IMR-90 (cell line): ENCODE measurements around the gene PROZ. TPM values are rescaled to one million over a fixed set of nuclear protein-coding genes. Genes with fewer than 3 reads are reported as not detected.

Experiments
- ATAC-seq: fragments of 200-7000 bp; cut with Tn5 transposase; 2 replicates; pipeline ENCODE4 v1.9.1; 2020; ENCODE audit warnings: low read depth, mild to moderate bottlenecking, moderate library complexity
- BruUV-seq: library from RNA; stranded (reverse); fragments of 400-500 nt; replicated peaks from 2 replicates; lab custom pipeline; 2021; lab: Mats Ljungman, UMichigan
- CTCF ChIA-PET: fragments of 300-600 bp; formaldehyde crosslinking; extraction: SDS; loops from one replicate; lab custom pipeline; 2021; ENCODE audit warnings: antibody characterized with exemption; lab: Yijun Ruan, JAX
- POLR2A ChIA-PET: fragments of 300-600 bp; sonication (Branson Sonifier 250); formaldehyde crosslinking; loops from one replicate; lab custom pipeline; 2022; ENCODE audit warnings: antibody characterized with exemption; ENCODE audit not compliant: unreplicated experiment; lab: Charles Lee
- DNase-seq: peaks from one replicate; pipeline ENCODE4 v3.0.0; 2013
- H2AFZ ChIP-seq: replicated peaks from 2 replicates; pipeline ENCODE3; 2013; ENCODE audit warnings: low read length, mild to moderate bottlenecking; ENCODE audit not compliant: poor library complexity
- H2AK5ac ChIP-seq: 2 replicates; pipeline ENCODE4 v1.6.1; 2013; ENCODE audit warnings: low read depth, low read length, inconsistent platforms
- H2AK9ac ChIP-seq: replicated peaks from 2 replicates; pipeline ENCODE3; 2013; ENCODE audit warnings: mild to moderate bottlenecking, low read depth, low read length, moderate library complexity; ENCODE audit not compliant: poor library complexity
- H2BK120ac ChIP-seq: 2 replicates; pipeline ENCODE4 v1.6.1; 2013; ENCODE audit warnings: low read depth, low read length, inconsistent platforms
- H2BK15ac ChIP-seq: 3 replicates; pipeline ENCODE4 v1.6.1; 2013; ENCODE audit warnings: low read depth, low read length, inconsistent platforms
- H2BK20ac ChIP-seq: 2 replicates; pipeline ENCODE4 v1.6.1; 2013; ENCODE audit warnings: low read depth, mild to moderate bottlenecking, inconsistent platforms, low read length, moderate library complexity
- H2BK5ac ChIP-seq: 2 replicates; pipeline ENCODE4 v1.6.1; 2013; ENCODE audit warnings: mild to moderate bottlenecking, low read depth, low read length, inconsistent platforms; ENCODE audit not compliant: poor library complexity, severe bottlenecking
- H3K14ac ChIP-seq: replicated peaks from 2 replicates; pipeline ENCODE4 v1.6.1; 2013; ENCODE audit warnings: low read depth, low read length, inconsistent platforms
- H3K18ac ChIP-seq: 2 replicates; pipeline ENCODE4 v1.6.1; 2013; ENCODE audit warnings: low read depth, low read length, control low read depth
- H3K23ac ChIP-seq: 2 replicates; pipeline ENCODE4 v1.6.1; 2013; ENCODE audit warnings: low read depth, low read length, inconsistent platforms
- H3K27ac ChIP-seq: 2 replicates; pipeline ENCODE4 v1.5.1; 2013; ENCODE audit warnings: mild to moderate bottlenecking, control low read depth, low read length; ENCODE audit not compliant: insufficient read depth
- H3K27me3 ChIP-seq: 2 replicates; pipeline ENCODE4 v1.6.1; 2013; ENCODE audit warnings: low read length; ENCODE audit not compliant: control insufficient read depth, insufficient read depth
- H3K36me3 ChIP-seq: 2 replicates; pipeline ENCODE4 v1.6.1; 2013; ENCODE audit warnings: low read length, mixed read lengths; ENCODE audit not compliant: control insufficient read depth, insufficient read depth
- H3K4ac ChIP-seq: 2 replicates; pipeline ENCODE4 v1.6.1; 2013; ENCODE audit warnings: low read depth, low read length, inconsistent platforms
- H3K4me1 ChIP-seq: 2 replicates; pipeline ENCODE4 v1.6.1; 2013; ENCODE audit warnings: low read length, mixed read lengths; ENCODE audit not compliant: control insufficient read depth, insufficient read depth
- H3K4me2 ChIP-seq: 2 replicates; pipeline ENCODE4 v1.6.1; 2013; ENCODE audit warnings: low read depth, mild to moderate bottlenecking, control low read depth, low read length, moderate library complexity
- H3K4me3 ChIP-seq: 2 replicates; pipeline ENCODE4 v1.5.1; 2013; ENCODE audit warnings: low read depth, mild to moderate bottlenecking, control low read depth, low read length, moderate library complexity; ENCODE audit not compliant: insufficient read depth
- H3K56ac ChIP-seq: 2 replicates; pipeline ENCODE4 v1.6.1; 2013; ENCODE audit warnings: low read length, inconsistent platforms; ENCODE audit not compliant: insufficient read depth; ENCODE audit errors: extremely low read depth
- H3K79me1 ChIP-seq, 2 experiments: 2 replicates each; pipeline ENCODE4 v1.6.1; 2013; ENCODE audit warnings: low read length in 2 of 2, inconsistent platforms in 1 of 2, low read depth in 1 of 2
- H3K9ac ChIP-seq: 2 replicates; pipeline ENCODE4 v1.6.1; 2013; ENCODE audit warnings: low read depth, low read length, control low read depth
- H3K9me1 ChIP-seq: 2 replicates; pipeline ENCODE4 v1.6.1; 2013; ENCODE audit warnings: low read length, inconsistent platforms; ENCODE audit not compliant: insufficient read depth
- H3K9me3 ChIP-seq: 2 replicates; pipeline ENCODE4 v1.6.1; 2013; ENCODE audit warnings: low read length; ENCODE audit not compliant: control insufficient read depth, insufficient read depth
- H4K20me1 ChIP-seq: 2 replicates; pipeline ENCODE4 v1.6.1; 2013; ENCODE audit warnings: low read length, inconsistent platforms; ENCODE audit not compliant: insufficient read depth
- H4K5ac ChIP-seq: 2 replicates; pipeline ENCODE4 v1.6.1; 2013; ENCODE audit warnings: mild to moderate bottlenecking, low read depth, low read length, control low read depth
- H4K8ac ChIP-seq, 2 experiments: 2 replicates each; pipeline ENCODE4 v1.6.1; 2013; ENCODE audit warnings: low read depth in 2 of 2, low read length in 2 of 2, control low read depth in 1 of 2, inconsistent platforms in 1 of 2
- H4K91ac ChIP-seq: 2 replicates; pipeline ENCODE4 v1.6.1; 2013; ENCODE audit warnings: low read depth, low read length, inconsistent platforms; ENCODE audit not compliant: insufficient read depth
- CEBPB ChIP-seq: IDR thresholded peaks from 2 replicates; pipeline ENCODE4 v1.6.1; 2012; ENCODE audit warnings: low read depth, low read length, improper control_type of control experiment
- CHD1 ChIP-seq: IDR thresholded peaks from 2 replicates; pipeline ENCODE4 v1.6.1; 2012; ENCODE audit warnings: low read depth, low read length, improper control_type of control experiment
- FOS ChIP-seq: fragments of 150-350 bp; IDR thresholded peaks from 2 replicates; pipeline ENCODE4 v1.6.1; 2016; ENCODE audit warnings: low read depth, low read length
- MXI1 ChIP-seq: IDR thresholded peaks from 2 replicates; pipeline ENCODE4 v1.6.1; 2012; ENCODE audit warnings: low read depth, mild to moderate bottlenecking, low read length, moderate library complexity, borderline replicate concordance
- NFE2L2 ChIP-seq: fragments of 150-350 bp; IDR thresholded peaks from 2 replicates; pipeline ENCODE4 v1.6.1; 2016; ENCODE audit warnings: low read depth, mild to moderate bottlenecking, low read length
- POLR2A ChIP-seq: IDR thresholded peaks from 2 replicates; pipeline ENCODE4 v1.6.1; 2012; ENCODE audit warnings: mild to moderate bottlenecking, low read depth, low read length
- RAD21 ChIP-seq: IDR thresholded peaks from 2 replicates; pipeline ENCODE4 v1.6.1; 2012; ENCODE audit warnings: low read length, improper control_type of control experiment
- RCOR1 ChIP-seq: IDR thresholded peaks from 2 replicates; pipeline ENCODE4 v1.6.1; 2012; ENCODE audit warnings: mild to moderate bottlenecking, low read length, improper control_type of control experiment; ENCODE audit not compliant: insufficient replicate concordance
- RFX5 ChIP-seq: IDR thresholded peaks from 2 replicates; pipeline ENCODE4 v1.8.0; 2012; ENCODE audit warnings: low read depth, mild to moderate bottlenecking, low read length, moderate library complexity
- SMC3 ChIP-seq: fragments of 150-350 bp; IDR thresholded peaks from 2 replicates; pipeline ENCODE4 v1.6.1; 2016; ENCODE audit warnings: low read depth, mild to moderate bottlenecking, antibody characterized with exemption, low read length, moderate library complexity
- WGBS, 2 experiments: methylation state at CpG; one replicate each; pipeline versions ENCODE4 v1.1.5 to v1.1.7; 2013; ENCODE audit warnings: missing lambda C conversion rate in 2 of 2; ENCODE audit not compliant: insufficient read length in 1 of 2; ENCODE audit errors: extremely low coverage in 2 of 2; 5-methylcytosine and 5-hydroxymethylcytosine counted together
- dilution Hi-C: fragments of 300-500 bp; cut with HindIII; formaldehyde crosslinking; loops from one replicate; pipeline ENCODE4 v1.14.3; 2018; ENCODE audit warnings: low sequenced_read_pairs; ENCODE audit not compliant: unreplicated experiment
- in situ Hi-C: fragments of 300-500 bp; cut with MboI; formaldehyde crosslinking; loops from 3 replicates; pipeline ENCODE4 v1.14.3; 2019; ENCODE audit warnings: low sequenced_read_pairs, inconsistent platforms, mixed read lengths
- intact Hi-C: fragments of 100-400 bp; cut with micrococcal nuclease; formaldehyde crosslinking; loops from 2 replicates; pipeline ENCODE4 v1.10.0; 2022
- polyA plus RNA-seq, 3 experiments: library from polyadenylated mRNA; depleted of rRNA; stranded (reverse); fragments of >200 nt; gene quantifications; 2 replicates each; pipeline ENCODE4 v1.2.3, GENCODE V29; 2012; ENCODE audit warnings: low replicate concordance in 1 of 3
- total RNA-seq: library from RNA; depleted of rRNA; stranded (reverse); fragments of >200 nt; gene quantifications from 2 replicates; pipeline ENCODE4 v1.2.3, GENCODE V29; 2012
- TF ChIP-seq, protein P1 (sequence below): fragments of 150-350 bp; IDR thresholded peaks from 2 replicates; pipeline ENCODE4 v1.6.1; 2016; ENCODE audit warnings: low read depth, mild to moderate bottlenecking, low read length, moderate library complexity, borderline replicate concordance

The PROZ gene
- total and polyA plus RNA-seq, 2 of the 4 experiments (the other 2 are of a cell fraction), result not detected

- Histone ChIP-seq H3K4ac (no peak overlapping the region), H4K91ac (no peak overlapping the region), H3K9ac (no peak overlapping the region), H4K5ac (no peak overlapping the region), H2AFZ (no peak overlapping the region), H3K27ac (no peak overlapping the region), H2BK120ac (no peak overlapping the region), H3K36me3 (peaks cover 2% of the 10 kb centered on the region; the same call in 1 of the 2 replicates), H4K20me1 (no peaks in the 10 kb centered on the region), H2AK9ac (no peak overlapping the region), H2AK5ac (no peak overlapping the region; the same call in 1 of the 2 replicates), H3K4me2 (no peak overlapping the region), H3K23ac (0 out of 2 replicates have a peak overlapping the region, but pooled peaks have one; percentile 9), H3K4me3 (no peak overlapping the region), H2BK5ac (no peak overlapping the region), H3K79me1 (0 out of 4 replicates have a peak, but pooled peaks cover 0 to 3% of the 10 kb centered on the region in 2 experiments), H4K8ac (no peak overlapping the region), H3K4me1 (peaks cover 8% of the 10 kb centered on the region), H3K56ac (no peak overlapping the region), H3K27me3 (no peaks in the 10 kb centered on the region), H3K18ac (no peak overlapping the region), H3K14ac (no peak overlapping the region), H3K9me3 (0 out of 2 replicates have a peak, but pooled peaks cover 2% of the 10 kb centered on the region), H3K9me1 (0 out of 2 replicates have a peak, but pooled peaks cover 2% of the 10 kb centered on the region), H2BK15ac (no peak overlapping the region), H2BK20ac (no peak overlapping the region)
- dilution Hi-C loops (no loop called here), in situ Hi-C loops (no loop called here), intact Hi-C loops (no loop called here)
- TF ChIP-seq FOS, result no peak
- TF ChIP-seq MXI1, result no peak
- TF ChIP-seq, protein P1, sequence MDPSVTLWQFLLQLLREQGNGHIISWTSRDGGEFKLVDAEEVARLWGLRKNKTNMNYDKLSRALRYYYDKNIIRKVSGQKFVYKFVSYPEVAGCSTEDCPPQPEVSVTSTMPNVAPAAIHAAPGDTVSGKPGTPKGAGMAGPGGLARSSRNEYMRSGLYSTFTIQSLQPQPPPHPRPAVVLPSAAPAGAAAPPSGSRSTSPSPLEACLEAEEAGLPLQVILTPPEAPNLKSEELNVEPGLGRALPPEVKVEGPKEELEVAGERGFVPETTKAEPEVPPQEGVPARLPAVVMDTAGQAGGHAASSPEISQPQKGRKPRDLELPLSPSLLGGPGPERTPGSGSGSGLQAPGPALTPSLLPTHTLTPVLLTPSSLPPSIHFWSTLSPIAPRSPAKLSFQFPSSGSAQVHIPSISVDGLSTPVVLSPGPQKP, result no peak
- TF ChIP-seq RCOR1, result no peak
- no peak for TF ChIP-seq SMC3
- TF ChIP-seq NFE2L2, result no peak
- TF ChIP-seq RAD21, result no peak
- TF ChIP-seq CHD1, result no peak
- TF ChIP-seq CEBPB, result no peak
- TF ChIP-seq RFX5, result no peak
- TF ChIP-seq POLR2A, result no peak
- WGBS, 2 experiments, result 45% methylated on average over 17 of the region's 25 CpGs; no CpG with 5 or more reads in 1 of the 2 experiments
- DNase-seq, result no peak
- POLR2A ChIA-PET, result no interaction called here
- ATAC-seq, result no peak
- CTCF ChIA-PET, result no interaction called here
- BruUV-seq, result no TSS peak
These were observed 4.6 kb downstream of the PROZ start for GRCh38 chr13:113162783-113163685.
